ENCODE measurements around the gene PLIN5. TPM values are rescaled to one million over a fixed set of nuclear protein-coding genes. Genes with fewer than 3 reads are reported as not detected.
A peak's percentile ranks its signal among the peaks of the same experiment; 100 is the strongest.
"Not testable (repeated sequence)": the region's sequence is repeated elsewhere in the genome, so short reads cannot be mapped to it uniquely, and the experiment has no call there.

Gene PLIN5
- total RNA-seq, 3 donors from 2014 or later: 10.4 to 26.2 (median 15.4) TPM

DNA sequence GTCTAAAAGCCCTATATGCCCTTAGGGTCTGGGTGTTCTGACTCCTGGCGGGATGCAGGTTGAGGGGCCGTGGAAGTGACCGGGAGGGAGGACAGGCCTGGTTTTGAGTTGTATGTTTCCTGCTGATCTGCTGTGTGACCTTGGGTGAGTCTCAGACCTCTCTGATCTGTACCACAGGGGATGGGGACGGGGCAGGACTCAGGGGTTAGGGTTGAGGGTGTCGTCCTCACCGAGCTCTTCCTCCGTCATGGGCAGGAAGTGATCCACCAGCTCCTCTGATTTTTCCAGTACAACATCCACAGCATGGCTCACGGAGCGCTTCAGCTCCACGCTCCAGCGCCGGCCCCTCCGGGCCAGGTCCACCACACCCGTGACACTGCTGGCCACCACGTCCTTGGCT, 6.2 kb downstream of the PLIN5 start:
- no peak for DNase-seq (ENCODE audit: low spot score in 2 of 2)
- Histone ChIP-seq H3K36me3 (no peaks in the 10 kb centered on the region), H3K27ac (no peak overlapping the region), H3K4me3 (no peak overlapping the region), H3K4me1 (no peaks in the 10 kb centered on the region), H3K27me3 (no peaks in the 10 kb centered on the region), H3K9me3 (no peaks in the 10 kb centered on the region)
- intact Hi-C loops (cut with DNase I; ENCODE audit: low total_unique reads): no loop called here
- TF ChIP-seq POLR2A (IDR thresholded peaks at IDR 0.05) (no peak), POLR2AphosphoS5 (IDR thresholded peaks at IDR 0.05) (no peak)
- TF ChIP-seq, protein P1, sequence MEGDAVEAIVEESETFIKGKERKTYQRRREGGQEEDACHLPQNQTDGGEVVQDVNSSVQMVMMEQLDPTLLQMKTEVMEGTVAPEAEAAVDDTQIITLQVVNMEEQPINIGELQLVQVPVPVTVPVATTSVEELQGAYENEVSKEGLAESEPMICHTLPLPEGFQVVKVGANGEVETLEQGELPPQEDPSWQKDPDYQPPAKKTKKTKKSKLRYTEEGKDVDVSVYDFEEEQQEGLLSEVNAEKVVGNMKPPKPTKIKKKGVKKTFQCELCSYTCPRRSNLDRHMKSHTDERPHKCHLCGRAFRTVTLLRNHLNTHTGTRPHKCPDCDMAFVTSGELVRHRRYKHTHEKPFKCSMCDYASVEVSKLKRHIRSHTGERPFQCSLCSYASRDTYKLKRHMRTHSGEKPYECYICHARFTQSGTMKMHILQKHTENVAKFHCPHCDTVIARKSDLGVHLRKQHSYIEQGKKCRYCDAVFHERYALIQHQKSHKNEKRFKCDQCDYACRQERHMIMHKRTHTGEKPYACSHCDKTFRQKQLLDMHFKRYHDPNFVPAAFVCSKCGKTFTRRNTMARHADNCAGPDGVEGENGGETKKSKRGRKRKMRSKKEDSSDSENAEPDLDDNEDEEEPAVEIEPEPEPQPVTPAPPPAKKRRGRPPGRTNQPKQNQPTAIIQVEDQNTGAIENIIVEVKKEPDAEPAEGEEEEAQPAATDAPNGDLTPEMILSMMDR (IDR thresholded peaks at IDR 0.05): no peak

DNA sequence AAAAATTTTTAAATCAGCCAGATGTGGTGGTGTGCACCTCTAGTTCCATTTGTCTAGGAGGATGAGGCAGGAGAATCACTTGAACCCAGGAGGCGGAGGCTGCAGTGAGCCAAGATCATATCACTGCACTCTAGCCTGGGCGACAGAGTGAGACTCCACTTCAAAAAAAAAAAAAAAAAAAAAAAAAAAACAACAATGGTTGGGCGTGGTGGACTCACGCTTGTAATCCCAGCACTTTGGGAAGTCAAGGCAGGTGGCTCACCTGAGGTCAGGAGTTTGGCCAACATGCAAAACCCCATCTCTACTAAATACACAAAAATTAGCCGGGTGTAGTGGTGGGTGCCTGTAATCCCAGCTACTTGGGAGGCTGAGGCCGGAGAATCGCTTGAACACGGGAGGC, 7.6 kb downstream of the PLIN5 start:
- H3K36me3 ChIP-seq; H3K9me3 ChIP-seq; intact Hi-C loops (cut with DNase I; ENCODE audit: low total_unique reads); H3K27ac ChIP-seq; H3K27me3 ChIP-seq; DNase-seq (ENCODE audit: low spot score in 2 of 2); H3K4me1 ChIP-seq; H3K4me3 ChIP-seq: not testable (repeated sequence)

DNA sequence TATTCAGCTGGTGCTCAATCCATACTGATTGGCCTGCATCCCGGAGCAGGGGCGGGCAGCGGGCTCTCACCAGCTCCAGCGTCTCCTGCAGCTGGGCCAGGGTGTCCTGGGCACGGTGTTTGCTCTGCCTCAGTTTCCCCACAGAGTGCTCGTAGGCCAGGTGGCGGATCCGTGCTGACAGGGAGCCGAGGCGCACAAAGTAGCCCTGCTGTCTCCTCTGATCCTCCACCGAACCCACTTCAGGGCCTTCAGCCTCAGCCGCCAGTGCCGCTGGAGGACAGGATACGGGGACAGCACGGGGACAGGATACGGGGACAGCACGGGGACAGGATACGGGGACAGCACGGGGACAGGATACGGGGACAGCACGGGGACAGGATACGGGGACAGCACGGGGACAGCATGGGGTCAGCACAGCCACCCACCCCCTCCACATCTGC, 9.4 kb downstream of the PLIN5 start:
- no peak overlapping the region for H3K4me3 ChIP-seq
- H3K27ac ChIP-seq: no peak overlapping the region
- H3K27me3 ChIP-seq: no peaks in the 10 kb centered on the region
- no peaks in the 10 kb centered on the region for H3K36me3 ChIP-seq
- no peaks in the 10 kb centered on the region for H3K9me3 ChIP-seq
- TF ChIP-seq POLR2AphosphoS5 (IDR thresholded peaks at IDR 0.05) (no peak), POLR2A (IDR thresholded peaks at IDR 0.05) (no peak)
- TF ChIP-seq, protein P1 (IDR thresholded peaks at IDR 0.05): no peak
- intact Hi-C loops (cut with DNase I; ENCODE audit: low total_unique reads): no loop called here
- DNase-seq (ENCODE audit: low spot score in 2 of 2): no peak
- H3K4me1 ChIP-seq: no peaks in the 10 kb centered on the region

DNA sequence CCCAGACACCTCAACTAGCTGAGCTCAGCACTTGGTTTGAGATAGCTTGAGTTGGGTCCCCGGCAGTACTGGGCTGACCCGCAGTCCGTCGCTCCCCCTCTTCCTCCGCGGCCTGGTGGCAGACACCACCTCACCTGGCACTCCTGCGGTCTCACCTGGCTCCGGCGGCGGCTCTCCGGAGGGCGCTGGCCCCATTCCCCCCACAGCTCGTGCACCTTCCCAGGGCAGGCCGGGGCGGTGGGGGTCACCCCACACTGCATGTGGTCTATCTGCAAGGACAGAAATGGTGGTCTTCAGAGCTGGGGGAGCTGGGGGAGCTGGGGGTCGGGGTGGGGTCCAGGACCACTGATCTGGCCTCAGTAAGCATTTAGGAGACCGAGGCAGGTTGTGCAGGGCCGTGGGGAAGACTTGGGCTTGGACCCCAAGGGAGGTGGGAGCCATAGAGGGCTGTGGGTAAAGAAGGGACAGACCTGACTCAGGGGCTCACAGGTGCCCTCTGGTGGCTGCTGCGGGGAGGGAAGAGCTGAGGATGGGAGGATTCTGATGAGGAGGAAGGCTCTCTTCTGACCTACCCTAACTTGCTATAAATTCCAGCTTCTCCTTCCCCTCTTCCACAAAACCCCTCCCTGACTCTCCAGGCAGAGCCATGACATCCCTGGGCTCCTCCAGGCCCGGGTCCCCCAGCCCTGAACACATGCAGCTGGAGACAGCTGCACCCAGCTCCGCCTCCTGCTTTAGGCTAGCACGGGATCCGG, 10.0 kb downstream of the PLIN5 start:
- Histone ChIP-seq H3K36me3 (no peaks in the 10 kb centered on the region), H3K9me3 (no peaks in the 10 kb centered on the region), H3K27me3 (no peaks in the 10 kb centered on the region), H3K4me3 (no peak overlapping the region), H3K4me1 (no peaks in the 10 kb centered on the region), H3K27ac (no peak overlapping the region)
- TF ChIP-seq, protein P1 (IDR thresholded peaks at IDR 0.05): peak in 2 of 3 donors; percentile 31 to 38
- no peak for TF ChIP-seq POLR2A (IDR thresholded peaks at IDR 0.05)
- intact Hi-C loops (cut with DNase I; ENCODE audit: low total_unique reads): no loop called here
- DNase-seq (ENCODE audit: low spot score in 2 of 2): no peak

DNA sequence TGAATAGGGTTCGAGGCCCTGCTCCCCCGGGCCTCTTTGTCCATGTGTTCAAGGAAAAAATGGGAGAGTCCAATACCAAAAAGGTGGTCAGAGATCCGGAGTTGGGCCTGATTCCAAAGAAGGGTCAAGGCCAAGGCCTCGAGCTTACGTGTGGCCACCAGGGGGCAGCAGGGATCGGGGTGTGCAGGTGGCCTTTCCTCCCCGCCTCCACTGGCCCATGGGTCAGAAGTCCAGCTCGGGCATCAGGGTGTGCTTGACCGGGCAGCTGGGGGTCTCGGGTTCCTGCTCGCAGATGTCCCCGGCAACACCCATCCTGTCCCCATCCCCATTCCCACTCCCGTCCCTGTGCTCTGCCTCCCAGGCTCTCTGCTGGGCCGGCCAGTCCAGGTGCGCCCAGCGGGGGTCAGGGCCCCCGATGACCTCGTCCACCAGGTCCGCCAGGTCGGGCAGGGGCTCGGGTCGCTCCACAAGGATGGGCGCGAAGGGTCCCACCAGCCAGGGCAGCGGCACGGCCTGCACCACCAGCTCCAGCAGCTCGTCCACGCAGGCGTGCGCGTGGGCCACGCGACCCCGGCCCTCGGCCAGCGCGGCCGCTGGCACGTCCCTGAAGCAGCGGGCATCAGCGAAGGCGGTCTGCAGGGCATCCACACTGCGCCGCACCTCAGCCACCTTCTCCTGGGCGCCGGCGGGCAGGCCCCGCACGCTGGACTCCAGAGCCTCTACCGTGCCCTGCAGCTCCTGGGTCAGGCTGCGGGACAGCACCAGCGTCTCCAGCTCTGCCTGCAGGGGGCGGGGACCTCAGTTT, 11.5 kb downstream of the PLIN5 start:
- TF ChIP-seq, protein P1 (IDR thresholded peaks at IDR 0.05): peak in 2 of 3 donors; percentile 25 to 28
- TF ChIP-seq POLR2A (IDR thresholded peaks at IDR 0.05): no peak
- Histone ChIP-seq H3K27me3 (no peaks in the 10 kb centered on the region), H3K27ac (no peak overlapping the region), H3K36me3 (no peaks in the 10 kb centered on the region), H3K4me1 (peaks cover 7 to 10% of the 10 kb centered on the region in 2 donors), H3K9me3 (no peaks in the 10 kb centered on the region), H3K4me3 (no peak overlapping the region)
- intact Hi-C loops (cut with DNase I; ENCODE audit: low total_unique reads): no loop called here
- no peak for DNase-seq (ENCODE audit: low spot score in 2 of 2)

All from breast epithelium (tissue), 4 donors.